Endothelial cell (in vitro differentiated cells): ENCODE measurements around the gene DNER. TPM values are rescaled to one million over a fixed set of nuclear protein-coding genes. Genes with fewer than 3 reads are reported as not detected.

ENCODE experiments used
- DNase-seq: peaks from one replicate; pipeline ENCODE4 v3.0.0; 2021; ENCODE audit warnings: low spot score
- H3K27ac Mint-ChIP-seq: one replicate; pipeline ENCODE4 v1.8.0; 2021; ENCODE audit warnings: mixed read lengths, inconsistent platforms; ENCODE audit not compliant: unreplicated experiment
- H3K27me3 Mint-ChIP-seq: one replicate; pipeline ENCODE4 v1.8.0; 2021; ENCODE audit warnings: mild to moderate bottlenecking, moderate library complexity, mixed read lengths, inconsistent platforms; ENCODE audit not compliant: unreplicated experiment
- H3K36me3 Mint-ChIP-seq: one replicate; pipeline ENCODE4 v1.8.0; 2021; ENCODE audit warnings: mild to moderate bottlenecking, low read depth, mixed read lengths, inconsistent platforms; ENCODE audit not compliant: unreplicated experiment
- H3K4me1 Mint-ChIP-seq: one replicate; pipeline ENCODE4 v1.8.0; 2021; ENCODE audit warnings: mild to moderate bottlenecking, mixed read lengths, inconsistent platforms; ENCODE audit not compliant: unreplicated experiment
- H3K4me3 Mint-ChIP-seq: one replicate; pipeline ENCODE4 v1.8.0; 2021; ENCODE audit warnings: mild to moderate bottlenecking, mixed read lengths, inconsistent platforms; ENCODE audit not compliant: unreplicated experiment
- H3K9me3 Mint-ChIP-seq: one replicate; pipeline ENCODE4 v1.8.0; 2021; ENCODE audit warnings: mixed read lengths, inconsistent platforms; ENCODE audit not compliant: unreplicated experiment
- total RNA-seq: library from RNA; stranded (reverse); fragmentation: NEBNext Ultra II Directional; extraction: Animal tissue kit (Norgen Biotek cat#: 25700); gene quantifications from one replicate; pipeline ENCODE4 v1.2.1, GENCODE V29; 2021; ENCODE audit not compliant: unreplicated experiment
- TF ChIP-seq, protein P1 (sequence below): fragments of 200-600 bp; sonication (generic); IDR thresholded peaks from one replicate; pipeline ENCODE4 v1.5.0; 2021; ENCODE audit warnings: antibody characterized with exemption; ENCODE audit not compliant: unreplicated experiment

Gene DNER
- total RNA-seq, 1 donor from 2014 or later: 0.15 TPM

GRCh38 chr2:229437467-229437866 is 276.9 kb downstream of the DNER start:
- TF ChIP-seq, protein P1, sequence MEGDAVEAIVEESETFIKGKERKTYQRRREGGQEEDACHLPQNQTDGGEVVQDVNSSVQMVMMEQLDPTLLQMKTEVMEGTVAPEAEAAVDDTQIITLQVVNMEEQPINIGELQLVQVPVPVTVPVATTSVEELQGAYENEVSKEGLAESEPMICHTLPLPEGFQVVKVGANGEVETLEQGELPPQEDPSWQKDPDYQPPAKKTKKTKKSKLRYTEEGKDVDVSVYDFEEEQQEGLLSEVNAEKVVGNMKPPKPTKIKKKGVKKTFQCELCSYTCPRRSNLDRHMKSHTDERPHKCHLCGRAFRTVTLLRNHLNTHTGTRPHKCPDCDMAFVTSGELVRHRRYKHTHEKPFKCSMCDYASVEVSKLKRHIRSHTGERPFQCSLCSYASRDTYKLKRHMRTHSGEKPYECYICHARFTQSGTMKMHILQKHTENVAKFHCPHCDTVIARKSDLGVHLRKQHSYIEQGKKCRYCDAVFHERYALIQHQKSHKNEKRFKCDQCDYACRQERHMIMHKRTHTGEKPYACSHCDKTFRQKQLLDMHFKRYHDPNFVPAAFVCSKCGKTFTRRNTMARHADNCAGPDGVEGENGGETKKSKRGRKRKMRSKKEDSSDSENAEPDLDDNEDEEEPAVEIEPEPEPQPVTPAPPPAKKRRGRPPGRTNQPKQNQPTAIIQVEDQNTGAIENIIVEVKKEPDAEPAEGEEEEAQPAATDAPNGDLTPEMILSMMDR: no peak
- no peaks in the 10 kb centered on the region for H3K4me1 Mint-ChIP-seq

GRCh38 chr2:229434187-229434586 is 280.2 kb downstream of the DNER start:
- Mint-ChIP-seq H3K9me3 (no peaks in the 10 kb centered on the region), H3K36me3 (no peaks in the 10 kb centered on the region), H3K27ac (no peak overlapping the region), H3K27me3 (no peaks in the 10 kb centered on the region), H3K4me3 (no peak overlapping the region), H3K4me1 (no peaks in the 10 kb centered on the region)
- TF ChIP-seq, protein P1: no peak
- DNase-seq: no peak

More at GRCh38 chr2:229437467-229437866, 276.9 kb downstream of the DNER start:
- Mint-ChIP-seq H3K27ac (no peak overlapping the region), H3K9me3 (no peaks in the 10 kb centered on the region), H3K36me3 (no peaks in the 10 kb centered on the region), H3K27me3 (no peaks in the 10 kb centered on the region), H3K4me3 (no peak overlapping the region)
- no peak for DNase-seq

- DNase-seq: no peak
- Mint-ChIP-seq H3K27me3 (no peaks in the 10 kb centered on the region), H3K27ac (no peak overlapping the region), H3K4me1 (no peaks in the 10 kb centered on the region), H3K9me3 (no peaks in the 10 kb centered on the region), H3K4me3 (no peak overlapping the region), H3K36me3 (no peaks in the 10 kb centered on the region)
- TF ChIP-seq, protein P1: no peak
Observed at GRCh38 chr2:229433351-229433750, 281.0 kb downstream of the DNER start.

GRCh38 chr2:229431327-229431954 is 282.9 kb downstream of the DNER start:
- H3K27ac Mint-ChIP-seq: no peak overlapping the region
- H3K4me1 Mint-ChIP-seq: no peaks in the 10 kb centered on the region

GRCh38 chr2:229429589-229429988 is 284.8 kb downstream of the DNER start:
- no peak for DNase-seq
- TF ChIP-seq, protein P1: no peak
- Mint-ChIP-seq H3K27me3 (no peaks in the 10 kb centered on the region), H3K36me3 (no peaks in the 10 kb centered on the region), H3K27ac (no peak overlapping the region), H3K9me3 (no peaks in the 10 kb centered on the region), H3K4me3 (no peak overlapping the region), H3K4me1 (no peaks in the 10 kb centered on the region)

More at GRCh38 chr2:229431327-229431954, 282.9 kb downstream of the DNER start:
- DNase-seq: no peak
- Mint-ChIP-seq H3K36me3 (no peaks in the 10 kb centered on the region), H3K4me3 (no peak overlapping the region), H3K27me3 (no peaks in the 10 kb centered on the region), H3K9me3 (no peaks in the 10 kb centered on the region)
- TF ChIP-seq, protein P1: peak; percentile 85
